HG02798 (cell line): ENCODE data around the gene FAM118B.
"Not testable (repeated sequence)": the region's sequence is repeated elsewhere in the genome, so short reads cannot be mapped to it uniquely, and the experiment has no call there.

Experiments
- ATAC-seq: cut with Tn5 transposase; IDR thresholded peaks from one replicate; pipeline ENCODE4 v1.9.1; 2021; ENCODE audit warnings: mild to moderate bottlenecking; ENCODE audit not compliant: unreplicated experiment, poor library complexity

Gene FAM118B

DNA sequence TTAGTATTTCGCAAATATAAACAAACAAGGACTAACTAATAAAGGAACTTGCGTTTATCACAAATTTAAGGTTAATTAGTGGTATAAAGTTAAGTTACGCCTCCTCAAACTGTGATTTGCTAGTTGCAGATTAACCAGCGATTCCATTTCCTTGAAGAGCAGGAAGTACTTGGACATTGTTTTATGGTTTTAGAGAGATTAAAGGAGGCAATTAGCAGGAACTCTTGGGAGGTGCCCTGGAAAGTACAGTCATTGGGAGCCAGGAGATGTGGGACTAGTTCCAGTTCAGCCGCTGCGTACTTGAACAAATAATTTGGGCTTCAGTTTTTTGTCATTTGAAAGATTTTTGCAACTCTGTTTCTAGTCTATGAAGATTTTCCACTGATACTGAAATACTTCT lies 3.3 kb downstream of the FAM118B start:
- no peak for ATAC-seq

DNA sequence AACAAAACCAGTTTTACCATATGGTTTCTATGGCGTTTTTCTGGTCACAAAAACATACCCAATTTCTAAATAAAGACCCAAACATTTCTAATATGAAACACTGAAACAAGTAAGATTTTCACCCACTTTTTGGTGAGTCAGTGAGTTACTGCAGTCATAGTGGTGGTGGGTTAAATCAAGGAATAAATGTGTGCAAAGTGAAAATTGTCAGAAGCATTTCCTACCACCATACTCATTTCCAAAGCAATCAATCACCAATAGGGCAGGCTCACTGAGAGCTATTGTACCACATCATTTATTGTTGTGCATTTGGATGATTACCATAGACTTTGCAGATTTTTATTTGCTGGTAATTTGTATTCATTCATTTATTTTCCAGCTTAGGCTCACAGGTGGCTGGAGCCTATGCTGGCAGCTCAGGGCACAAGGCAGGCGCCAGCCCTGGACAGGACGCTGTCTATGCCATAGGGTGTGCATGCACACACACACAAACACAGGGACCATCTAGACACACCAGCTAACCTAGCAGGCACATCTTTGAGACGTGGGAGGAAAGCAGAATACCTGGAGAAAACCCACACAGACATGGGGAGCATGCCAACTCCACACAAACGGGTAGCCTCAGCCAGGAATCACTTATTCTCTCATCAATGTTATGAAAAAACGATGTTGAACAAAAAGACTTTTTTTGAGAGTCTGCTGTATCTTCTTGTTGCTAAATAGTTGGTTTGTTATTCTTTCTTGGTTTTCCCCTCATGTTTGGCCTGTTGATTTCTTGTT lies 5.1 kb downstream of the FAM118B start:
- no peak for ATAC-seq

DNA sequence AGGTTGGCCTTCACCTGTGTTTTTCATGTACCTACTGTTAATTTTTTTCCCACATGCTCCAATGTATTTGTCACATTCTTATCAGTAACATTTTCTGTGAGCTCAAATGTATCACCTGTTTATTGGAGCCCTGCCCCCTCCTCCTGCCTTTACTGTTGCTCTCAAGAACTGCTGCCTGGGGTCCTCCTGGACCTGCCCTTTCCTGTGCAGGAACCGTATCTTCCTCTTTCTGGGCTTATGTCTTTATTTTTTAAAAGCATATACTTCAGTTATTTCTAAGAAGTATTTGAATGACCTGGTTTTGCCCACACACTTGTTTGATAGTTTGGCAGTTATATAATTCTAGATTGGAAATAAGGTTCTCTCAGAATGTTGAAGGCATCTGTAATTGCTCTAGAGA lies 5.9 kb downstream of the FAM118B start:
- no peak for ATAC-seq

DNA sequence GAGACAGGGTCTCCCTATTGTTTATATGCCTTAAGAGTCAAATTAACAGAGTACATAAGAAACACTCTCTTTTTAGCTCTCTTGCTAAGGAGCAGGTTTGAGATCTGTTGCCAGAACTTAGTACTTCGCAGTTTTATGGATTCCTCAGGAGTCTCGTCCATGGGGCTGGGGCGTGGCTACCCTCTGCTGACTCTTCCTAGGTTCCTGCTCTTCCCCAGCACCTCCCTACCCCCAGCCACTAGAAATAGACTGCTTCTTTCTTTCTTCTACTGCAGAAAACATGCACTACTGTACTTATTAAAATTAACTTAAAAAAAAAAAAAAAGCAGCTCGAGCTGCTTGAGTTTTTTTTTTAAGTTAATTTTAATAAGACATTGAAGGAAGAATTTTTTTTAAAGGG lies 8.0 kb downstream of the FAM118B start:
- ATAC-seq, result no peak

DNA sequence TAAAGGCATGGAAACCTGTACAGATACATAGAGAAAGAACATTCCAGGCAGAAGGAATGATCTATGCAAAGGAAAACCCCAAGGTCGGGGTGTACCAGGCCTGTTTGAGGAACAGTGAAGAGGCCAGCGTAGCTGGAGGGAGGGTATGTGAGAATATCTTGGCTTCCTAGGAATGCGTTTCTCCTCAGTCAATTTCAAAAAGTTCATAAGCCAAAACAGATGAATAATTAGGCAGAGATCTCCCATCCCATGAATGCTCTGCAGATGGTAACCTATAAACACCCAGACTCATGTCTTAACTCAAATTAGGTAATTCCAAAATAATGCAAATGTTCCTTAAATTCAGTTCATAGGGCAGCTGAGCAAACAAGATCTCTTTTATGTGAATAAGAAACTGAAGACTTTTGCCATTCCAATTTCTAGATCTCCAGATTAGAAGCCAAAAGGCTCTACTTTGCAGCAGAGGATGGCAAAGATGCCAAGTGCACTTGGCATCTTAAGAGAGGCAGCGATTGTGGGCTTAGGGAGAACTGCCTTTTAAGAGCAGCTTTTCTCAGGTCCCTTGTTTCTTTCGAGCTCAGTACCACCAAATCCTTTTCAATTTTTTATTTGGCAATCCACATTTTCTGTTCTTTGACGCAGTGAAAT lies 13.2 kb downstream of the FAM118B start:
- no peak for ATAC-seq

DNA sequence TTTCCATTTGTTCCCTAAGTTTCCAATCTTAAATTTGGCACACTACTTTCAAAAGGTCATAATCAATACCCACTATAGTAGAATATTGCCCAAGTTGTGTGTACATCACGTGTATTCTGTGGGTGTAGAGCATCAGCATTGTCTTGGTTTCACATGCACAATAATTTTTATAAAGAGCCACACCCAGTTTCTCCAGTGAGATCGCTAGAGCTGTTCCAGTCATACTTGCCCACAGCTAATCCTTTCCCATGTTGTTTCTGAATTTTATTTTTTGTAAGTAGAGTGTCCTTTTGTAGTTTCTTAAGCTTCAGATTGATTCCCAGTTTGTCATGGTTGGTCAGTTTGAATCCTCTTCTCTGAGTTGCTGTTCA lies 13.7 kb downstream of the FAM118B start:
- no peak for ATAC-seq

DNA sequence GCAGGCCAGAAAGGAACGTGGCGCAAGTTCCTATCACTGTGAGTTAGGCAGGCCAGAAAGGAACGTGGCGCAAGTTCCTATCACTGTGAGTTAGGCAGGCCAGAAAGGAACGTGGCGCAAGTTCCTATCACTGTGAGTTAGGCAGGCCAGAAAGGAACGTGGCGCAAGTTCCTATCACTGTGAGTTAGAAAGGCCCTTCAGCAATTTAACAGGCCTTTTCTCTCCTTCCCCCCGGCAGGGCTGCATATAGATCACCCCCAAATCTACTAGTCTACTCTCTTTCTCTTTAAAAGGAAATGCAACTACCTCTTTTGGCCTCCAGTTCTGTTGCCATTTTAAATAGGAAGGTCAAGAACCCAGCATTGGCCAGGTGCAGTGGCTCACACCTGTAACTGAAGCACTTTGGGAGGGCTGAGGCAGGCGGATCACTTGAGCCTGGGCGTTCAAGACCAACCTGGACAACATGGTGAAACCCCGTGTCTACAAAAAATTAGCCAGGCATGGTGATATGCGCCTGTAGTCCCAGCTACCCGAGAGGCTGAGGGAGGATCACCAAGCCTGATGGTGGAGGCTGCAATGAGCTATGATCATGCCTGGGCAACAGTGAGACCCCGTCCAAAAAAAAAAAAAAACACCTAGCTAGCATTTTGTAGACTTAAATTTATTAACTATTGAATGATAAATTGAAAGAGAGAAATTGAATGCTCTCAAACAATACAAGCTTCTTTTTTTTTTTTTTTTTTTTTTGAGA lies 14.9 kb downstream of the FAM118B start:
- ATAC-seq, result no peak

DNA sequence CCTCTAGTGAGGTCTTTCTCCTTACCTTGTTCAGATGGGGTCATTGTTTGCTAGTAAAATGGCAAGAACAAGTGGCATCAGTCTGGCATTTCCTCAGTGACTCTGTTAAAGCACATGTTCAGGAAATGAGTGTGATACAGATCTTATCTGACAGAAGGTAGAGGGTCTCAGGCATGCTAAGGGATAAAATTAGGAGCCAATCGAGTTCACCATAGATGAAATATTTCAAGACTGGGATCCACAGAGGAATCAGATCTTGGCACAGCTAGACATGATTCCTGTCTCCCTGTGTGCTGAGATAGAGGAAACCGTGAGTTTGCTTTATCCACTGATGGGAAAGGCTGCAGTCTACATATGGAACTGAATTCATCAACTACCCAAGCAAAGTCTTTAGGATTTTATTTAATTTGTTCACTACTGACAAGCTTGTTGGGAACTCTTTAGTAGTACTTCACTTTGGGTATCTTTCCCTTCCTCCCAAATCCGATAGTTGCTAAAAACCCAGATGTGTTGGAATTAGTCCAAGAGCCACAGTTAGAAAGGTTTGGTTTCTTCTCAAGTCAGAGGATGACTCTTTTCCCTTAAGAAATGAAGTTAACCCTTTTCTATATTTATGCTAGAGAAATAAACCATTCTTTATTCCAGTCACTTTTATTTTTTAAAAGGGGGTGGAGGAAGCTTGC lies 18.4 kb downstream of the FAM118B start:
- ATAC-seq, result no peak

DNA sequence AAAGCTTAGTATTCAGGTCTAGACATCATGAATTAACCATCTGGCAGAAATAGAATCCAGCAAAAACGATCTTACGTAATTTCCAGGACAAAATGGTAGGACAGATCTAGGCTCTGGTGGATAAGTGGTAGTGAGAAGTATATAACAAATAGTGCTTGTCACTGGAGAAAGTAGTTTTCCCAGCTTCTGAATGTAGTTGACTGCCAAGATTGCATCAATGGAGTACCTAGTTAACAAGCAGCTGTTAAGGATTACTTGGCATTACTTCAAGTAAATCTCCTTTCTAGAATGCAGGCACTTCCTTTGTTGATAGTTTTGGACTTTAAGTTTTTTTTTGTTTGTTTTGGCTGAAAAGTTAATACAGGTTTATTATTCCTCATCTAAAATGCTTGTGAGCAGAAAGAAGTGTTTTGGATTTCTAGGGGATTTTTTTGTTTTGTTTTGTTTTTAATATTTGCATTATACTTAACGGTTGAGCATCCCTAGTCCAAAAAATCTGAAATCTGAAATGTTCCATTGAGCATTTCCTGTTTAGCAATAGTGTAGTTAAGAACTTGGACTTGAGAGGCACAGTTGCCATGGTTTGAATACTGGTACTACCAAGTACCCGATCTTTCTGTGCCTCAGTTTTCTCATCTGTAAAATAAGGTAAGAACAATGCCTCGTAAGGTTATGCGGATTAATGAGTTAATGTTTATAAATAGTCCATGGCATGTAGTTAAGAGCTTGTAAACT lies 20.3 kb downstream of the FAM118B start:
- no peak for ATAC-seq

DNA sequence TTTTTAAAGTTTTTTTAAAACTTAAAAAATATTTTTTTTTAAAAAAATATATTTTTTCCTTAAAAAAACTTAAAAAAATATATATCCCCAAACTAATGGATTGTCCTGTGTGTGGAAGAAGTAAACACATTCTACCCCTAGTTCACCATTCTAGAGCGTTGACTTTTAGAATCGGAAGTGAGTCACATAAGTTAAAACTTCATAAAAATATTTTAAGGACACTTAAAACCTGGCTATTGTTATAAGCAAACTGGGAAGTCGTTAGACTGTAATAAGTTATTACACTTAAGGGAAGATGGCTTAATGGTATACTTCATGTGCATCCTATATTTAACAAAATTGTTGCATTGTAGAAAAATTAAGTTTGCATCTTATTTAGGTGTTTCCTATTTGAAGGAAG lies 21.1 kb downstream of the FAM118B start:
- no peak for ATAC-seq

DNA sequence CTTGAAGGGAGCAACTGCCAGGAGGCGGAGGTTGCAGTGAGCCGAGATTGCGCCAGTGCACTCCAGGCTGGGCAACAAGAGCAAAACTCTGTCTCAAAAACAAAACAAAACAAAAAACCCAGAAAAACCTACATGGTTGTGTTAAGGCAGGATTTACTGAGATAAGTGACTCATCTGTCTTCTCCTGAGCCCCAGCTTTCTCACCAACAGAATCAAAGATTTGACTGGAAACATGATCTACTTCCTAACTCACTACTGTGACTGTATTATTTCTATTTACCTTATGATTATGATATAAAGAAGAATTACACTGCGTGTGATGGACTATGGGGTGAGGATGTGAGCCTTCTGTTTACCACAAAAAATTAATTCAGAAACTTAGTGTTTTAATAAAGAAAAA lies 21.8 kb downstream of the FAM118B start:
- ATAC-seq, result no peak

DNA sequence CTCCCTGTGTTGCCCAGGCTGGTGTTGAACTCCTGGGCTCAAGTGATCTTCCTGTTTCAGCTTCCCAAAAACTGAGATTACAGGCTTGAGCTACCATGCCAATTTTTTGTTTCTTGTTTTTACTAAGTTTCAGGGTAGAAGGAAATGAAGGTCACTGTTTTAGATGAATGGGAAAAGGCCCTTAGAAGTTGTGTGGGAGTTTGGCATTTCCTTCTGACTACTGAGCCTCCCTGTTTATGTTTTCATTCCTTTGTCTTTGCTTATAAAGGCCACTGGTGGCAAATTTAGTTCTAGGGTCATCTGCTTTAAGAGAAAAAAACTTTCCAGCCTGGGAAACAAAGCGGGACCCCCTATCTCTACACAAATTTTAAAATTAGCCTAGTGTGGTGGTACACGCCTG lies 35.1 kb downstream of the FAM118B start:
- no peak for ATAC-seq

DNA sequence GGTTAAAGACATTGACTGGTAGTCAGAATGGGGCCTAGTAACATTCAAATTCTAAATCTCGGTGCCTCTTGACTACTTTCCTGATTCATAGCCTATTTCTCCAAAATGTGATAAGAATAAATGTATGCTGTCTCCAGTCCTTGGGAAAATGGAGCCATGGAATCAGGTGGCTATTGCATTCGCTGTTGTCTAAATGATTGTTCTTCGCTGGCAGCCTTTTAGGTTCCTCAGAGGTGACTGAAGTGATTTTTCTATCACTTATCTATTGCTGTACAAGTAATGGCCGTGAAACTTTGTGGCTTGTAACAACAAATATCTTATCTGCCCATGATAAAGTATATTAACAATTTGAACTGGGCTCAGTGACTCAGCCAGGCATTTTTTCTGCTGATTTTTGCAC lies 41.7 kb downstream of the FAM118B start:
- ATAC-seq, result no peak

DNA sequence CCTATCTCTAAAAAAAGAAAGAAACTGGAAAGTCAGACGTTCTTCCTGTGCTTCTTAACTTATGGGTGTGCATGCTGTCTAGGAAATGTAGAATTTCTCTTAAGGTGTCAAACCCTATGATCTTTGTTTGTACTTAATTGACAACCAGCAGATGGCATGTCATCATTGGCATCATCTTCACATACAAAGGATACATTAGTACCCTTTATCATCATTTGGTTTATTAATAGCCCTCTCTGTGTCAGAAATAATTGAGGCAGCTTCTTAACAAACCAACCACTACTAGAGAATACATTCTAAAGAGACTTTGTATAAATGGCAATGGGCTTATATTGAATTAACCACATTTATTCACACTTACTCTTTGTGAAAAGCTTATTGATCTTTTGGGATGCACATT lies 43.2 kb downstream of the FAM118B start:
- ATAC-seq, result no peak

DNA sequence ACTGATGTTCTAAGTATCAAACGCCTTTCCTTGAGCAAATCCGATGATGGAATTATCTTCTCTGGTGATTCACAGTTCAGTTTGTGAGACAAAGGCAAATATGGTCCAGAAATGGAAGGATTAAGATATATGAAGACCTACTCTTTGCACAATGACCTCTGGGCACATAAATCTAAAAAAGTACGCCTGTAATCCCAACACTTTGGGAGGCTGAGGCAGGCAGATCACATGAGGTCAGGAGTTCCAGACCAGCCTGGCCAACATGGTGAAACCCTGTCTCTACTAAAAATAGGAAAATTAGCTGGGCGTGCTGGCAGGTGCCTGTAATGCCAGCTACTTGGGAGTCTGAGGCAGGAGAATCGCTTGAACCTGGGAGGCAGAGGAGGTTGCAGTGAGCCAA lies 43.9 kb downstream of the FAM118B start:
- not testable (repeated sequence) for ATAC-seq

DNA sequence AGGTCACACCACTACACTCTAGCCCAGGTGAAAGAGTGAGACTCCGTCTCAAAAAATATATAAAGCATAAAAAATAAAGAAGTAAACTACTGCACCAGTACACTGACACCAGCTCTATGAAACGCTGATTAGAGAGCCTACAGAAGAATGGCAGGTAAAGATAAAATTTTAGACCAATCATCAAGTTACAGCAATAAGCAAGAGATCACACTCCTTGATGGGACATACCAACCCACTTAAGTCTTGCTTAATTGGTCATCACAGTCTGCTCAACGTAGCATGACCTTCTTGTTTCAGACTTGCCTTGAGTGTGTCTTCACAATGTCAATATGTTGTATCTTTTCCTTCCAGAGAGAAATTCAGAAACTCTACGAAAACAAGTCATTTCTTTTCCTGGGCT lies 44.6 kb downstream of the FAM118B start:
- no peak for ATAC-seq

DNA sequence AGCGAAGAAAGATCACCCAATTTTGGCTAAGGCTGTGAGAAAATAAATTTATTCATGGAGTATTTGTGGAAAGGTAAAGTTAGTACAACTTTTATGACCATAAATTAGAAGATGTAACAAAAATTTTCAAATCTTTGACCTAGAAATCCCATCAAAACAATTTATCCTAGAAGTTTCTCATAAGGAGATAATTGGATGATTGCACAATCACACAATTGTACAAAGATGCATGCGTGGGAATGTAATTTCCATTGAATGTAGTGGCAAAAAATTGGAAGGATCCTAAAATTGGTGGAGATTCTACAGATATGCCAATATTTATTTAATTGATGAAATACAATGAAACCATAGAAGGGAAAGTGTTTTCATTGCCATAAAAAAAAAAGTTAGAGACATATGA lies 45.6 kb downstream of the FAM118B start:
- ATAC-seq, result no peak

DNA sequence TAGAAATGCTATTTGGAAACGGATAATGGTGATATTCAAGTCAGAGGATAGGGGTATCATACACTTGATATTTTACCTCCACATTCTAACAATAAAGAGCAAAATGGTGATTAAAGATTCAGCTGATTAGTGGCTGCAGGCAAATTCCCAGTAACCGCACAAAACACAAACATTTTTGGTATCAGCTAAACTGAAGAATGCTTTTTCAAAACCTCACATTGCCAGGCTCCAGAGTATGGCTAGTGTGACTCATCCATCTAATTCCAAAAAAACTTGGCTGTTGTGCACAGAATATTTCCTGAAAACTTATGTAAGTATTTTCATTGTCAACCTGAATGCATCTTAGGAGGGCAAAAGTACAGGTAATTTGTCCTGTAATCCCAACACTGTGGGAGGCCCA lies 46.2 kb downstream of the FAM118B start:
- ATAC-seq, result no peak

DNA sequence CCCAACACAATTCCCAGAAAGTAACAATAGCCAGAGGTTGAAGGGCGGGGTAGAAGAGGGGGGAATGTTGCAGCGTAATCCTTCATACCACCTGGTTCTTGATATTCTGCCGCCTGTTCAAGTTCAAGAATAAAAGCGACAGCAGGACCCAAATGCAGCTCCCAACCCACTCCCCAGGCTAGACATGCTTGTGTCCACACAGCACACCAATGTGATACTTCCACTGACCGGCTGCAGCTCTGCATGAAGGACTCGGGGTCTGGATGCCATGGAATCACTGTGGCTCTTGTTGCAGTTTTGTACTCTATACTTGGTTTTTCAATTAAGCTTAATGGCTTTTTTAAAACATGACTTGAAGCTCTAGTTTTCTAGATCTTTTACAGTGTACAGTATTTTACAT lies 50.6 kb downstream of the FAM118B start:
- ATAC-seq, result no peak

DNA sequence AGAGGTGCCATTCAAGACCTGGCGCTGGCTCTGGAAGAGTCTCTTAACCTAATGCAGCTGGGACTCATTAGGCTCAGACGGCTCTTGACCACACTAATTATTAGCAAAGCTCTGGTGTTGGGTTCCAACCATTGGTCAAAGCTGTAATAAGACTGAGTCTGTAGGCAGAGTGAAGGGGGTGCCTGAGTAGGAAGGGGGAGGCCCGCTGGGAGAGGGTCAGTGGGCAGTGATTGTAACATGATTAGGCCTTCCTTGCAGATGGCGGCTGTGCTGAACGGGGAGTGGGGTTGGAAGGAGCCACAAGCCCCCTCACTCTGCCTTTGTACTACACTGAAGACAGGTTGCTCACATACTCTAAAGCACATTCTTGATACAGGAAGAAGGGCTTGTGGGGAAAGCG lies 51.9 kb downstream of the FAM118B start:
- no peak for ATAC-seq
